Tibial nerve (tissue), 4 donors: ENCODE measurements around the gene ADAMTS17. TPM values are rescaled to one million over a fixed set of nuclear protein-coding genes. Genes with fewer than 3 reads are reported as not detected.

ENCODE experiments used
- DNase-seq, 2 donors: peaks; one replicate each; pipeline ENCODE4 v3.0.0-alpha.2; 2019; ENCODE audit warnings: low spot score in 2 of 2
- H3K27ac ChIP-seq, 4 donors: fragments of 200-600 bp; sonication (generic) in 3 of 4; one replicate each; pipeline ENCODE4 v1.5.1; 2017 to 2019; ENCODE audit warnings: mild to moderate bottlenecking in 1 of 4
- H3K27me3 ChIP-seq, 2 donors: fragments of 200-600 bp; sonication (generic) in 1 of 2; one replicate each; pipeline versions ENCODE4 v1.5.1 to v1.6.0; 2017 to 2019
- H3K36me3 ChIP-seq, 3 donors: fragments of 200-600 bp; sonication (generic); one replicate each; pipeline ENCODE4 v1.5.1; 2018 to 2019
- H3K4me1 ChIP-seq, 4 donors: fragments of 200-600 bp; sonication (generic) in 3 of 4; one replicate each; pipeline ENCODE4 v1.5.1; 2017 to 2019
- H3K4me3 ChIP-seq, 4 donors: fragments of 200-600 bp; sonication (generic) in 3 of 4; one replicate each; pipeline ENCODE4 v1.5.1; 2017 to 2019; ENCODE audit warnings: mild to moderate bottlenecking in 1 of 4, moderate library complexity in 1 of 4
- H3K9me3 ChIP-seq, 4 donors: fragments of 200-600 bp; sonication (generic) in 3 of 4; one replicate each; pipeline ENCODE4 v1.5.1; 2017 to 2019
- EP300 ChIP-seq, 2 donors: sonication (generic); formaldehyde crosslinking; IDR thresholded peaks; one replicate each; pipeline ENCODE4 v1.6.1; 2017; ENCODE audit warnings: antibody characterized with exemption in 2 of 2, mild to moderate bottlenecking in 1 of 2
- POLR2A ChIP-seq, 2 donors: fragments of 450-650 bp; IDR thresholded peaks; one replicate each; pipeline ENCODE4 v1.6.1; 2017; ENCODE audit warnings: antibody characterized with exemption in 2 of 2, mild to moderate bottlenecking in 2 of 2, moderate library complexity in 2 of 2
- WGBS, 2 donors: methylation state at CpG; one replicate each; pipeline ENCODE4 v1.1.5; 2018; 5-methylcytosine and 5-hydroxymethylcytosine counted together
- total RNA-seq, 4 donors: library from RNA; depleted of rRNA; stranded (reverse); fragments of >200 nt; gene quantifications; one replicate each; pipeline ENCODE4 v1.1.0, GENCODE V29; 2016
- TF ChIP-seq, protein P1 (sequence below), 5 experiments: fragments of 200-600 bp in 3 of 5; fragments of 450-650 bp in 2 of 5; sonication (generic) in 3 of 5; IDR thresholded peaks; one replicate each; pipeline ENCODE4 v1.5.1; 2016 to 2019; ENCODE audit warnings: antibody characterized with exemption in 5 of 5, mild to moderate bottlenecking in 3 of 5, moderate library complexity in 2 of 5

The ADAMTS17 gene
- total RNA-seq, 4 donors from 2014 or later = 0.66 to 5.5 (median 3.7) TPM

DNA sequence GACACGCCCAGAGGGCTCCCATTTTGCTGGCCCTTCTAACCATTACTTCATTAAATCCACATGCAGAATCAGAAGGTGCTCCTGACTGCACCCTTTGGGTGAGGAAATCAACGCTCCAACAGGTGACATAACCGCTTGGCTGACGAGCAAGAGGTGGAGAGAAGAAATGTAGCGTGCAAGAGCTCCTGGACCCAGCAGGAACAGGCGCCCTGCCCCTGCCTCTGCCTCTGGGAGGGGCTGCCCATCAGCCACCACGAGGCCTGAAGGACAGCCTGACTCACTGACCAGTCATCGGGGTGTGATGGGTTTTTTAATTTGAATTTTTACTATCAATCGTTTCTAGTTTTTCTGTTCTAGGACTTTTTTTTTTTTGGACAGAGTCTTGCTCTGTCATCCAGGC is 218.2 kb downstream of the ADAMTS17 start:
- Histone ChIP-seq H3K9me3 (peaks cover 0 to 28% (median 8%) of the 10 kb centered on the region in 4 donors), H3K4me3 (no peak overlapping the region), H3K27me3 (no peaks in the 10 kb centered on the region), H3K36me3 (no peaks in the 10 kb centered on the region), H3K27ac (no peak overlapping the region), H3K4me1 (peaks cover 0 to 11% (median 0%) of the 10 kb centered on the region in 4 donors)
- no peak for DNase-seq
- TF ChIP-seq, protein P1, sequence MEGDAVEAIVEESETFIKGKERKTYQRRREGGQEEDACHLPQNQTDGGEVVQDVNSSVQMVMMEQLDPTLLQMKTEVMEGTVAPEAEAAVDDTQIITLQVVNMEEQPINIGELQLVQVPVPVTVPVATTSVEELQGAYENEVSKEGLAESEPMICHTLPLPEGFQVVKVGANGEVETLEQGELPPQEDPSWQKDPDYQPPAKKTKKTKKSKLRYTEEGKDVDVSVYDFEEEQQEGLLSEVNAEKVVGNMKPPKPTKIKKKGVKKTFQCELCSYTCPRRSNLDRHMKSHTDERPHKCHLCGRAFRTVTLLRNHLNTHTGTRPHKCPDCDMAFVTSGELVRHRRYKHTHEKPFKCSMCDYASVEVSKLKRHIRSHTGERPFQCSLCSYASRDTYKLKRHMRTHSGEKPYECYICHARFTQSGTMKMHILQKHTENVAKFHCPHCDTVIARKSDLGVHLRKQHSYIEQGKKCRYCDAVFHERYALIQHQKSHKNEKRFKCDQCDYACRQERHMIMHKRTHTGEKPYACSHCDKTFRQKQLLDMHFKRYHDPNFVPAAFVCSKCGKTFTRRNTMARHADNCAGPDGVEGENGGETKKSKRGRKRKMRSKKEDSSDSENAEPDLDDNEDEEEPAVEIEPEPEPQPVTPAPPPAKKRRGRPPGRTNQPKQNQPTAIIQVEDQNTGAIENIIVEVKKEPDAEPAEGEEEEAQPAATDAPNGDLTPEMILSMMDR (IDR thresholded peaks at IDR 0.05) = no peak
- TF ChIP-seq EP300 (IDR thresholded peaks at IDR 0.05) = peak in 1 of 2 donors; percentile 5
- 80 to 89% methylated on average over 9 of the region's 9 CpGs for WGBS, 2 donors

DNA sequence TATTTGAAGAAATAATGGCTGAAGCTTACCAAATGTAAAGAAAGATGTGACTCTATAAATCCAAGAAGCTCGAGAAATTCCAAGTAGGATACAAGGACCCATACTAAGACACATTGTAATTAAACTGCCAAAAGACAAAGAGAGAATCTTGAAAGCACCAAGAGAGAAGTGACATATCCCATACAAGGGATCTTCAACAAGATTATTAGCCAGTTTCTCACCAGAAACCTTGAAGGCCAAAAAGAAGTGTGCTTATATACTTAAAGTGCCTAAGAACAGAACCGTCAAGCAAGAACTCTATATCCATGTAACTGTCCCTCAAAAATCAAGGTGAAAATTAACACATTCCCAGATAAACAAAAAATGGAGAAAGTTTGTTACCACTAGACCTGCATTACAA is 220.5 kb downstream of the ADAMTS17 start:
- H3K27me3 ChIP-seq = no peaks in the 10 kb centered on the region

DNA sequence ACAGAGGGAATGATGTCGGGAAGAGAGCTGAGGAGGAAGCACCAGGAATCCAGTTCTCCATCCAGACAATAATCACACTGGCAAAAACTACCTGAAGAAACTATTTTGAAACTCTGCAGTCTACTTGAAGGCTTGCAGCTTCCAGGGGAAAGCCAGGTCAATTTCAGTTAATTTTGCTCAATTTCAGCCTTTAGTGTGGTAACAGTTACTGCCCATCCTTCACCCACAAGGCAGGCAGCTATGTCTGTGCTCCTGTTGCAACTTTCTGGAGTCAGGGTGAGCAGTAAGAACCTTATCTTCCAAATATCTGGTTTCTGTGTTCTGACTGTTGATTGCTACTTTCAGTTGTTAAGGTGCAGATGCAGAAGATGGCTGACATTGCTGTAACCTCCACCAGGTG is 221.7 kb downstream of the ADAMTS17 start:
- WGBS, 2 donors = 88% methylated on average over 1 of the region's 1 CpG
- H3K4me3 ChIP-seq = no peak overlapping the region
- H3K27ac ChIP-seq = no peak overlapping the region
- no peaks in the 10 kb centered on the region for H3K27me3 ChIP-seq
- H3K4me1 ChIP-seq = peaks cover 0 to 18% (median 5%) of the 10 kb centered on the region in 4 donors
- H3K36me3 ChIP-seq = no peaks in the 10 kb centered on the region
- no peak for DNase-seq
- H3K9me3 ChIP-seq = peaks cover 0 to 28% (median 8%) of the 10 kb centered on the region in 4 donors
- TF ChIP-seq EP300 (IDR thresholded peaks at IDR 0.05) (no peak), POLR2A (IDR thresholded peaks at IDR 0.05) (no peak)
- TF ChIP-seq, protein P1 (IDR thresholded peaks at IDR 0.05) = no peak

More for the DNA sequence above, 220.5 kb downstream of the ADAMTS17 start:
- Histone ChIP-seq H3K4me3 (no peak overlapping the region), H3K27ac (no peak overlapping the region), H3K9me3 (peaks cover 0 to 28% (median 8%) of the 10 kb centered on the region in 4 donors), H3K36me3 (no peaks in the 10 kb centered on the region), H3K4me1 (peaks cover 0 to 17% (median 2%) of the 10 kb centered on the region in 4 donors)
- DNase-seq = no peak
- TF ChIP-seq EP300 (IDR thresholded peaks at IDR 0.05) (no peak), POLR2A (IDR thresholded peaks at IDR 0.05) (no peak)
- TF ChIP-seq, protein P1 (IDR thresholded peaks at IDR 0.05) = no peak
- 92 to 97% methylated on average over 2 of the region's 2 CpGs for WGBS, 2 donors

DNA sequence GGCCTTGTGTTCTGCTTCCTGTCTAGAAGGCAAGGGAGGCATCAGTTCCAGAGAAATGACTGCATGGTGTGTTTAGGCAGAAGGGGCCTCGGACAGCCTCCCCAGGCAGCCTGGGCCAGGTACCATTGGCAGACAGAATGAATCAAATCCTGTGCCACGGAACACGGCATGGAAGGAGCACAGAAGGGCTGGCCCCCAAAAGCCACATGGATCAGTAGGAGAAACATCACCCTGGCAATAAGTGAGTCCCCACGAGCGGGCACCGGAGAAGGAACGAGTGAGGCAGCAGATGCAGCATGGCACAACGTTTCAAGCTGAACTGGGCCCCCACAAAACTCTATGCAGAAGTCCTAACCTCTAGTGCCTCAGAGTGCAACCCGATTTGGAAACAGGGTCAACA is 223.2 kb downstream of the ADAMTS17 start:
- Histone ChIP-seq H3K27ac (no peak overlapping the region), H3K27me3 (no peaks in the 10 kb centered on the region), H3K9me3 (peaks cover 0 to 28% (median 8%) of the 10 kb centered on the region in 4 donors), H3K36me3 (no peaks in the 10 kb centered on the region), H3K4me1 (peaks cover 0 to 31% (median 11%) of the 10 kb centered on the region in 4 donors), H3K4me3 (no peak overlapping the region)
- TF ChIP-seq EP300 (IDR thresholded peaks at IDR 0.05) (no peak), POLR2A (IDR thresholded peaks at IDR 0.05) (no peak)
- TF ChIP-seq, protein P1 (IDR thresholded peaks at IDR 0.05) = no peak
- DNase-seq = no peak
- WGBS, 2 donors = 84 to 85% methylated on average over 9 of the region's 9 CpGs

DNA sequence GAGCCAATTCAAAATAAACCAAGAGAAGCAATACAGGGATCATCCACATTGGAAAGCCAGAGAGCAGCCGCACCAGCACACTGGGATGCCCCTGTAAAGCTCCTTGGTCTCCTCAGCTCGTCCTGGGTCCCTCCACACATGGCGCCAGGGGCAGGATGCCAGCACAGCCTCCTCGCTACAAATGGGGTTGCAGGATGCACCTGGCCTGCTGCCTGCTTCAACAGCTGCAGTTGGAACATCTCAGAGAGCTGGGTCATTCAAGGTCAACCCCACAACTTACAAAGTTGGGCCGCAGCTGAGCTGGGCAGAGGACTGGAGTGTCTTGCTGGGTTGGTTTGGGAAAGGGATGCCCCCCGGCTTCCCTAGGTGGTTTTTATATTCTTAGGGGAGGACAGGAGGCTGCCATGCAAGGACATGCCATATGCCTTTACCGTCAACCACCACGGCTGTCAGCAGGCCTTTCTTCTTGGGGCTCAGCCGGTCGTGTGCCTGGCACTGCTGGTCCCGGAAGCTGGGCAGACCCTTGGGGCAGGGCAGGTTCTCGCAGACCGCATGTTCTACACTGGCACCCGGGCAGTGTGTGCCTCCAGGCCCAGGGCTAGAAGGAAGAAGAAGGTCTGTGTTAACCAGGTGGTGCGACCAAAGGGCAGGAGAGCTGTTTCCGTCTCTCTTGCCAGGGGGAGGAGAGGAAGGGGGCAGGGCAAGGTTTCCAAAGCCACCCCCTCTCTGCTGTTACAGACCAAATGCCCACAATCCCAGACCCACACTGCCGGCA is 225.2 kb downstream of the ADAMTS17 start:
- TF ChIP-seq POLR2A (IDR thresholded peaks at IDR 0.05) = no peak
- no peak for TF ChIP-seq EP300 (IDR thresholded peaks at IDR 0.05)
- TF ChIP-seq, protein P1 (IDR thresholded peaks at IDR 0.05) = no peak
- Histone ChIP-seq H3K4me3 (no peak overlapping the region), H3K9me3 (peaks cover 0 to 19% (median 4%) of the 10 kb centered on the region in 4 donors), H3K36me3 (no peaks in the 10 kb centered on the region), H3K4me1 (peaks cover 0 to 51% (median 25%) of the 10 kb centered on the region in 4 donors), H3K27me3 (no peaks in the 10 kb centered on the region), H3K27ac (no peak overlapping the region)
- 80 to 86% methylated on average over 16 to 17 of the region's 17 CpGs for WGBS, 2 donors
- no peak for DNase-seq
